Memory B cell (primary cell): ENCODE measurements around the gene ARPC5.
A peak's percentile ranks its signal among the peaks of the same experiment; 100 is the strongest.
"Not testable (repeated sequence)": the region's sequence is repeated elsewhere in the genome, so short reads cannot be mapped to it uniquely, and the experiment has no call there.

Source experiments
- ATAC-seq: fragments of 150-1000 bp; cut with Tn5 transposase; 2 replicates; pipeline ENCODE4 v1.10.0; 2021; ENCODE audit warnings: low read depth, mild to moderate bottlenecking, moderate library complexity
- DNase-seq, 2 donors: peaks; one replicate each; pipeline ENCODE4 v3.0.0; 2022; ENCODE audit warnings: low spot score in 2 of 2
- H3K27ac Mint-ChIP-seq: one replicate; pipeline ENCODE4 v1.8.0; 2022; ENCODE audit warnings: mild to moderate bottlenecking, moderate library complexity, mixed read lengths
- H3K27me3 Mint-ChIP-seq: one replicate; pipeline ENCODE4 v1.8.0; 2022; ENCODE audit warnings: mixed read lengths
- H3K36me3 Mint-ChIP-seq: one replicate; pipeline ENCODE4 v1.8.0; 2022; ENCODE audit warnings: mild to moderate bottlenecking, mixed read lengths
- H3K4me1 Mint-ChIP-seq: one replicate; pipeline ENCODE4 v1.8.0; 2022; ENCODE audit warnings: mixed read lengths
- H3K4me3 Mint-ChIP-seq: one replicate; pipeline ENCODE4 v1.8.0; 2022; ENCODE audit warnings: mild to moderate bottlenecking, moderate library complexity, mixed read lengths
- H3K9me3 Mint-ChIP-seq: one replicate; pipeline ENCODE4 v1.8.0; 2022; ENCODE audit warnings: mixed read lengths

The ARPC5 gene

GRCh38 chr1:183635606-183636333, at the start of gene ARPC5:
ARPC5 (minus strand) TSS chr1:183635783; CDS start chr1:183635659, 124 bp downstream.
- no peaks in the 10 kb centered on the region for H3K27me3 Mint-ChIP-seq
- H3K4me1 Mint-ChIP-seq: peaks cover 21% of the 10 kb centered on the region
- peaks cover 4% of the 10 kb centered on the region for H3K36me3 Mint-ChIP-seq
- peak within 1 kb of the TSS; percentile 99 for H3K4me3 Mint-ChIP-seq
- peak within 1 kb of the TSS; percentile 91 for H3K27ac Mint-ChIP-seq
- DNase-seq (peak; percentile 85 to 91), ATAC-seq (peak; percentile 84)
- H3K9me3 Mint-ChIP-seq: no peaks in the 10 kb centered on the region

GRCh38 chr1:183685112-183685713, 49.6 kb upstream of the ARPC5 start:
- Mint-ChIP-seq H3K4me1 (peaks cover 3% of the 10 kb centered on the region), H3K27me3 (peaks cover 11% of the 10 kb centered on the region)

DNA sequence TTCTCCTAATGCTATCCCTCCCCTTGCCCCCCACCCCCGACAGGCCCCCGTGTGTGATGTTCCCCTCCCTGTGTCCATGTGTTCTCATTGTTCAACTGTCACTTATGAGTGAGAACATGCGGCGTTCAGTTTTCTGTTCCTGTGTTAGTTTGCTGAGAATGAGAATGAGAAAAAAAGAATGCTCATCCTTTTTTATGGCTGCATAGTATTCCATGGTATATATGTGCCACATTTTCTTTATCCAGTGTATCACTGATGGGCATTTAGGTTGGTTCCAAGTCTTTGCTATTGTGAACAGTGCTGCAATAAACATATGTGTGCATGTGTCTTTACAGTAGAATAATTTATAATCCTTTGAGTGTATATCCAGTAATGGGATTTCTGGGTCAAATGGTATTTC, 43.8 kb upstream of the ARPC5 start:
- H3K27ac Mint-ChIP-seq, ATAC-seq, DNase-seq, H3K9me3 Mint-ChIP-seq, H3K4me3 Mint-ChIP-seq, H3K4me1 Mint-ChIP-seq, H3K36me3 Mint-ChIP-seq: not testable (repeated sequence)
- H3K27me3 Mint-ChIP-seq: peaks cover 12% of the 10 kb centered on the region

More at GRCh38 chr1:183685112-183685713, 49.6 kb upstream of the ARPC5 start:
- DNase-seq (peak in 1 of 2 donors; percentile 41), ATAC-seq (peak; percentile 56)
- H3K9me3 Mint-ChIP-seq: no peaks in the 10 kb centered on the region
- H3K27ac Mint-ChIP-seq: no peak overlapping the region
- no peak overlapping the region for H3K4me3 Mint-ChIP-seq
- H3K36me3 Mint-ChIP-seq: peaks cover 2% of the 10 kb centered on the region

DNA sequence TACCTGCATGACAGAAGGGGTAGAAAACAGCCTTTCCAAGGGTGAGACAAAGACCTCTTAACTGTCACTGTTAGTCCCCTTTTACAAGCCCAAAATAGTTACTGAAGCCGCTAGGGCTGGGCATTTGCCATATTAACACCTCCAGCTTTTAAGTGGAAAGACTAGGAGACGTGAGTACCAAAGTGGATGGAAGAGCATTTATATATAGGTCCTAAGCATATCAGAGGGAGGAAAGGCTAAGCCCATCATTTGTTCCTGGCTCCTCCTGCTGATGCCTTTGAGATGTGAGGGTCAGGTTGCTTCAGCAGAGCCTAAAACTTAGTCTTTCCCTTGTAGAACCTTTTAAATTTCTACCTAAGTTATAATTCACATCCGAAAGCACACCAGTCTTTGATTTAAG, 43.2 kb upstream of the ARPC5 start:
- peaks cover 12% of the 10 kb centered on the region for H3K27me3 Mint-ChIP-seq
- H3K36me3 Mint-ChIP-seq: peaks cover 2% of the 10 kb centered on the region
- H3K4me1 Mint-ChIP-seq: no peaks in the 10 kb centered on the region
- no peak for ATAC-seq
- H3K9me3 Mint-ChIP-seq: no peaks in the 10 kb centered on the region
- no peak overlapping the region for H3K27ac Mint-ChIP-seq
- no peak overlapping the region for H3K4me3 Mint-ChIP-seq
- no peak for DNase-seq

DNA sequence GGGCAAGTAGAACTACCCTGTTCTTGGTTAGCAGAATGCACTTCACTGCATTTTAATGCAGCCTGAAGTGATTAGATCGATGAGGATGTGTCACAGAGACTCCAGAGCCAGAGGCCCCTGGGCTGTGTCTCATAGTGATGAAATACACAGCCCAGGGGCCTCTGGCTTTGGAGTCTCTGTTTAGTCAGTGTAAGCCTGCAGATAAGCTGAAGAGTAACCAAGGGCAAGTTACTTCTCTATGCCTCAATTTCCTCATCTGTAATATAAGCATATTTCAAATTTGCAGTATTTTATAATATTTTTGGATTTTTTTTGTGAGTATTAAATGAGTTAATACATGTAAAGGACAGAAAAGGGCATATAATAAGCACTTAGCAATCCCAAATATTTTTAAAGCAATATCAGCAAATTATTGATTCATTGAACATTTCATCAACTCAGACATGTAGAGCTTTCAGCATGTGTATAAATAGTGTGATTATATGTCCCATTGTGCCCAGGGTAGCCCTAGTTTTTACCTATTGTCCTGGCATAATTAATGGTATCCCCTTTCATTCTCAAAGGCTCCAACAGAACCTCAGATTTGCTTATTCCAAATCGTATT, 41.1 kb upstream of the ARPC5 start:
- ATAC-seq: no peak
- no peaks in the 10 kb centered on the region for H3K4me1 Mint-ChIP-seq

DNA sequence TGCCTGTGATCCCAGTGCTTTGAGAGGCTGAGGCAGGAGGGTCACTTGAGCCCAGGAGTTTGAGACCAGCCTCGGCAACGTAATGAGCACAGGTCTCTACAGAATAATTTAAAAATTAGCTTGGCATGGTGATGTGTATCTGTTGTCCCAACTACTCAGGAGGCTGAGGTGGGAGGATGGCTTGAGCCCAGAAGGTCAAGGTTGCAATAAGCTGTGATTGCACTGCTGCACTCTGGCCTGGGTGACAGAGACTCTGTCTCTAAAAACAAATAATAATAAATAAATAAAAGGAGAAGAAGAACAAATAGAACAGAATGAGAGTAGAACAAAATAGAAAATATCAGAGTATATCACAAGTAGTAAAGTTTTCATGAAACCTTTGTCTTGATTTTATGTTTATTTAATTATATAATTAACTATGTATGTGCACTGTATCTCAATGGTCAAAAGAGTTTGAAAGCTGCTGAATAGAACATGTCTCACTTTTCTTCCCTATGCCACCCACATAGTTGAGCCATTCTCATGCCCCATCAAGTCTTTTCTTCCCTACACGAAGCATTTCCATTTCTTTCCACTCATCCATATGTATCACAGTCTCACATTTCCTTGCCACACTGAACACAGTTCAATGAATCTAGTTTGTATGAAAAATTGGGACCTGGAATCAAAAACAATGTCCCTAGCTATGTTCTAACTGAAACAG, 40.5 kb upstream of the ARPC5 start:
- Mint-ChIP-seq H3K36me3 (peaks cover 2% of the 10 kb centered on the region), H3K27ac (no peak overlapping the region), H3K4me3 (no peak overlapping the region), H3K4me1 (no peaks in the 10 kb centered on the region), H3K27me3 (peaks cover 8% of the 10 kb centered on the region), H3K9me3 (peaks cover 2% of the 10 kb centered on the region)
- no peak for DNase-seq
- no peak for ATAC-seq

More for the DNA sequence above, 41.1 kb upstream of the ARPC5 start:
- peaks cover 2% of the 10 kb centered on the region for H3K9me3 Mint-ChIP-seq
- no peak for DNase-seq
- H3K36me3 Mint-ChIP-seq: peaks cover 2% of the 10 kb centered on the region
- no peak overlapping the region for H3K27ac Mint-ChIP-seq
- H3K4me3 Mint-ChIP-seq: no peak overlapping the region
- peaks cover 8% of the 10 kb centered on the region for H3K27me3 Mint-ChIP-seq

GRCh38 chr1:183675381-183675780, 39.8 kb upstream of the ARPC5 start:
- peaks cover 2% of the 10 kb centered on the region for H3K9me3 Mint-ChIP-seq
- DNase-seq: no peak
- no peaks in the 10 kb centered on the region for H3K4me1 Mint-ChIP-seq
- ATAC-seq: no peak
- peaks cover 8% of the 10 kb centered on the region for H3K27me3 Mint-ChIP-seq
- H3K4me3 Mint-ChIP-seq: no peak overlapping the region
- H3K27ac Mint-ChIP-seq: no peak overlapping the region
- peaks cover 2% of the 10 kb centered on the region for H3K36me3 Mint-ChIP-seq

- Mint-ChIP-seq H3K4me1 (no peaks in the 10 kb centered on the region), H3K36me3 (peaks cover 2% of the 10 kb centered on the region), H3K4me3 (no peak overlapping the region), H3K27ac (no peak overlapping the region), H3K9me3 (peaks cover 2% of the 10 kb centered on the region), H3K27me3 (peaks cover 8% of the 10 kb centered on the region)
- no peak for ATAC-seq
- DNase-seq: no peak
Observed at GRCh38 chr1:183674886-183675285, 39.3 kb upstream of the ARPC5 start.

DNA sequence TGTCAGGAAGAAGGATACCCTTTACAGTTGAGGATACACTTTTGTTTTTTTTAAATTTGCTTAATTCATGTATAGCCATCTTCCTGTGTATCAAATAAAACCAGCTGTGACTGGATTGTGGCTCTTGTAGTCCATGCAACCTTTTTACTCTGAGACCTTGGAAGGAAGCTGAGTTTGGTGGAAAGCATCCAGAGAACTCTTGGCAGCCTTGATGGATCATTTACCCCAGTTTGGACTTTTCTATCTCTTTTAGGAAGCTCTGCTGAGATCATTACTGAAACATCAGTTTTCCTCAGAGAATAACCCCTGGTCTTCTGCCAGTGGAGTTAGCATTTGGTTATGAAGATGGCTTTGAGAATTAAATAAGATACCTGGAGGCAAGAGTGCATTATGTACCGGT, 38.8 kb upstream of the ARPC5 start:
- no peaks in the 10 kb centered on the region for H3K4me1 Mint-ChIP-seq
- no peak overlapping the region for H3K27ac Mint-ChIP-seq
- no peak for DNase-seq
- H3K27me3 Mint-ChIP-seq: peaks cover 6% of the 10 kb centered on the region
- peaks cover 2% of the 10 kb centered on the region for H3K9me3 Mint-ChIP-seq
- peaks cover 2% of the 10 kb centered on the region for H3K36me3 Mint-ChIP-seq
- no peak for ATAC-seq
- H3K4me3 Mint-ChIP-seq: no peak overlapping the region

- DNase-seq (no peak), ATAC-seq (no peak)
- Mint-ChIP-seq H3K27me3 (peaks cover 6% of the 10 kb centered on the region), H3K9me3 (peaks cover 2% of the 10 kb centered on the region), H3K27ac (no peak overlapping the region), H3K4me1 (no peaks in the 10 kb centered on the region), H3K4me3 (no peak overlapping the region), H3K36me3 (peaks cover 2% of the 10 kb centered on the region)
Observed at GRCh38 chr1:183673605-183674323, 38.2 kb upstream of the ARPC5 start.

DNA sequence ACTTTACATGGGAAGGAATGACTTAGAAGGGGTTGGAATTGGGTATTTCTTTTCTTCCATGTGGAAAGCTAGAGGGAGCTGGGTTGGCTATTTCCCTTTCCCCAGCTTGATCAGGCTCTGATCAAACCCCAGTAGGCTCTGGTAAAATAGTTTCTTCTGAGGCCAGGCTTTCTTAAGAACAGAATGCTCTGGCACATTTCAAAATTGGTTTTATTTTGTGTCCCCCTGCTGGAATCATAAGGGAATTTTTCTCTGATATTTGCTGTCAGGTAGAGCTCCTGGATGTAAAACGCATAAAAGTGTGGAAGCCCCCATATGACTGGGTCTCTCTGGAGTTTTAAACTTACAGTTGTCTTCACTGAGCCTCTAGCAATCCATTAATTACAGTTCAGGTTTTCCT, 34.6 kb upstream of the ARPC5 start:
- Mint-ChIP-seq H3K9me3 (peaks cover 2% of the 10 kb centered on the region), H3K27me3 (peaks cover 4% of the 10 kb centered on the region), H3K27ac (no peak overlapping the region), H3K4me1 (peaks cover 3% of the 10 kb centered on the region), H3K4me3 (no peak overlapping the region), H3K36me3 (peaks cover 2% of the 10 kb centered on the region)
- DNase-seq: no peak
- ATAC-seq: no peak

DNA sequence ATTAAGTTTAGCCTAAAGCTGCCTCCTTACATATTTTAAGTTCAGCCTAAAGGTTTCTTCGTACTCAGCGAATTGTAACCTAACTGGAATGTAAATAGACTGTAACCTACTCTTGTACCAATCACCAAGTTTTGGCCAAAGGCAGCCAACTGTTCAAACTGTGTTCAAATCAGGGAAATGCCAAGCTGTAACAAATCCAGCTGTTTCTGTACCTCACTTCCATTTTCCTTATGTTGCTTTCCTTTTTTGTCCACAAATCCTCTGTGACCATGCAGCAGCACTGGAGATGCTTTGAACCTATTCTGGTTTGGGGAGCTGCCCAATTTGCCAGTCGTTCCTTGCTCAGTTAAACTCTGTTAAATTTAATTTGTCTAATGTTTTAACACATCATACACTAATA, 20.8 kb upstream of the ARPC5 start:
- no peak overlapping the region for H3K27ac Mint-ChIP-seq
- H3K4me3 Mint-ChIP-seq: no peak overlapping the region
- no peaks in the 10 kb centered on the region for H3K36me3 Mint-ChIP-seq
- H3K4me1 Mint-ChIP-seq: peaks cover 3% of the 10 kb centered on the region
- H3K27me3 Mint-ChIP-seq: peaks cover 4% of the 10 kb centered on the region
- DNase-seq: no peak
- ATAC-seq: no peak
- H3K9me3 Mint-ChIP-seq: no peaks in the 10 kb centered on the region

- DNase-seq: peak; percentile 67 to 73
- peak; percentile 79 for ATAC-seq
- Mint-ChIP-seq H3K27ac (no peak overlapping the region), H3K9me3 (no peaks in the 10 kb centered on the region), H3K4me1 (peaks cover 3% of the 10 kb centered on the region), H3K4me3 (no peak overlapping the region), H3K36me3 (no peaks in the 10 kb centered on the region), H3K27me3 (peaks cover 5% of the 10 kb centered on the region)
Observed at GRCh38 chr1:183655562-183656075, 20.0 kb upstream of the ARPC5 start.
